ENCODE results near the gene FRS3.

The FRS3 gene

DNA sequence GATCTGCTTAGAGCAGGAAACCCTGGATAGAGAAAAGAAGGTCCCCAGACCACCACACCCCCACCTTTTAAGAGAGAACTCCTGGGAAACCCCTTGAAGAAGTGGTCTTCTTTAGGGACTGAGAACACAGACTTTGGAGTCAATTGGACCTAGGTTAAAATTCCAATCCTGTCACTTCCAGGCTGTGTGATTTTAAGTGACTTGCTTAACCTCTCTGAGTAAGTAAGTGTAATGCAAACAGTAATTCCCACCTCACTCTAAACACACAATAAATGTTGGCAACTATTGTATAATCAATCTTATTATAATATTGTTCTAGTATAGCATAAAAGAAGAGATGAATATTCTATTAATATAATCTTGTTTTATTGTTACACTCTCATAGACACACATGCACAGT lies 47.6 kb downstream of the FRS3 start:
- H2AK5ac ChIP-seq (ENCODE audit: low read length, severe bottlenecking): peak overlapping the region; percentile 33
- peaks cover 53% of the 10 kb centered on the region for H3K4me1 ChIP-seq (ENCODE audit: control insufficient read depth, insufficient read depth, low read depth, low read length)
- no peak overlapping the region for H3K14ac ChIP-seq (ENCODE audit: low read length in 2 of 2)
- peak overlapping the region; percentile 14 for H3K27ac ChIP-seq (ENCODE audit: low read length, poor library complexity, severe bottlenecking)
- H4K8ac ChIP-seq (ENCODE audit: low read length): no peak overlapping the region
- DNase-seq: no peak
- H2BK120ac ChIP-seq (ENCODE audit: low read depth, low read length): no peak overlapping the region
- peaks cover 0 to 15% of the 10 kb centered on the region in 2 experiments for H3K36me3 ChIP-seq (ENCODE audit: control insufficient read depth in 1 of 2, insufficient read depth in 2 of 2, low read depth in 1 of 2, low read length in 2 of 2)
- H3K23ac ChIP-seq (ENCODE audit: low read length in 2 of 2): no peak overlapping the region
- H3K4me3 ChIP-seq (ENCODE audit: insufficient read depth in 1 of 2, low read depth in 1 of 2, low read length in 2 of 2): no peak overlapping the region
- H2AFZ ChIP-seq (ENCODE audit: low read depth, low read length): no peak overlapping the region
- H3K79me1 ChIP-seq (replicated peaks; ENCODE audit: low read length, poor library complexity, severe bottlenecking): peaks cover 21% of the 10 kb centered on the region
- no peak overlapping the region for H2BK15ac ChIP-seq (ENCODE audit: low read depth, poor library complexity, severe bottlenecking)
- no peaks in the 10 kb centered on the region for H3K9me3 ChIP-seq (ENCODE audit: control insufficient read depth, low read length)
- peak overlapping the region; percentile 65 for H3K4me2 ChIP-seq (ENCODE audit: low read length, poor library complexity, severe bottlenecking)
- no peak overlapping the region for H3K9ac ChIP-seq (ENCODE audit: low read length)
- peaks cover 0 to 3% of the 10 kb centered on the region in 2 experiments for H3K27me3 ChIP-seq (ENCODE audit: control insufficient read depth in 1 of 2, insufficient read depth in 1 of 2, low read length in 2 of 2)
- no peak overlapping the region for H3K4ac ChIP-seq (ENCODE audit: low read depth in 1 of 2, low read length in 2 of 2)
- H3K18ac ChIP-seq (ENCODE audit: low read depth in 1 of 2, low read length in 2 of 2): no peak overlapping the region
- H4K91ac ChIP-seq (ENCODE audit: low read length): no peak overlapping the region
- H2BK5ac ChIP-seq (ENCODE audit: low read depth, low read length, poor library complexity, severe bottlenecking): no peak overlapping the region
- H2BK12ac ChIP-seq (ENCODE audit: low read length in 2 of 2): no peak overlapping the region

DNA sequence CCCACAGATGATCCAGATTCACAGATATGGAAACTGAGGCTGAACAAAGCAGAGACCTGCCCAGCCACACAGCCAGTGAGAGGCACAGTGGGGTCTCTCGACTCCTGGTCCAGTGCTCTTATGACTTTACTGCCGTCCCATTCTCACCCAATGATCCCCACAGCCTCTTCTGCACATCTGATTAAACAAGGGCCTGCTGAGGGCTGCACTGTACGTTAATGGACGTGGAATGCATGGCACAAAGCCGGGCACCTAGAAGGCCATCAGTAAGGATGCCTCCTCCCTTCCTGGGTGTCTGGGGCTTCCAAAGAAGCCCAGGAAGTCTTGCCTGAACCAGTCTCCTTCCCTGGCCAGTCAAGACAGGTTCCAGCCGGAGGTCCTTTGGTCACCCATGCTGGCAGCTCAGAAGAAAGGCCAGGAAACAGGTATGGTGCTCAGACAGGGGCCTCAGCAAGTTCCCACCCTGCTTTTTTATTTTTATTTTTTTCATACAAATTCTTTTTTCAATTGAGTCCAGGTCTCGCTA lies 48.1 kb downstream of the FRS3 start:
- H2BK15ac ChIP-seq (ENCODE audit: low read depth, poor library complexity, severe bottlenecking): no peak overlapping the region
- no peaks in the 10 kb centered on the region for H3K27me3 ChIP-seq (ENCODE audit: control insufficient read depth in 1 of 2, insufficient read depth in 1 of 2, low read length in 2 of 2)
- H3K27ac ChIP-seq (ENCODE audit: low read length, poor library complexity, severe bottlenecking): peak overlapping the region; percentile 14
- H2AK5ac ChIP-seq (ENCODE audit: low read length, severe bottlenecking): peak overlapping the region; percentile 80
- H3K9me3 ChIP-seq (ENCODE audit: control insufficient read depth, low read length): no peaks in the 10 kb centered on the region
- peak overlapping the region; percentile 32 for H3K4me2 ChIP-seq (ENCODE audit: low read length, poor library complexity, severe bottlenecking)
- peaks cover 0 to 19% of the 10 kb centered on the region in 2 experiments for H3K36me3 ChIP-seq (ENCODE audit: control insufficient read depth in 1 of 2, insufficient read depth in 2 of 2, low read depth in 1 of 2, low read length in 2 of 2)
- H3K14ac ChIP-seq (ENCODE audit: low read length in 2 of 2): no peak overlapping the region
- H2AFZ ChIP-seq (ENCODE audit: low read depth, low read length): no peak overlapping the region
- H3K4ac ChIP-seq (ENCODE audit: low read depth in 1 of 2, low read length in 2 of 2): no peak overlapping the region
- H3K18ac ChIP-seq (ENCODE audit: low read depth in 1 of 2, low read length in 2 of 2): no peak overlapping the region
- H3K9ac ChIP-seq (ENCODE audit: low read length): no peak overlapping the region
- peak overlapping the region in 1 of 2 experiments; percentile 53 for H3K23ac ChIP-seq (ENCODE audit: low read length in 2 of 2)
- H3K4me1 ChIP-seq (ENCODE audit: control insufficient read depth, insufficient read depth, low read depth, low read length): peaks cover 53% of the 10 kb centered on the region
- H2BK12ac ChIP-seq (ENCODE audit: low read length in 2 of 2): peak overlapping the region in 1 of 2 experiments; percentile 55
- H4K91ac ChIP-seq (ENCODE audit: low read length): no peak overlapping the region
- no peak for DNase-seq
- 92% methylated on average over 7 of the region's 7 CpGs for WGBS
- H3K4me3 ChIP-seq (ENCODE audit: insufficient read depth in 1 of 2, low read depth in 1 of 2, low read length in 2 of 2): no peak overlapping the region
- H4K8ac ChIP-seq (ENCODE audit: low read length): no peak overlapping the region
- H2BK120ac ChIP-seq (ENCODE audit: low read depth, low read length): no peak overlapping the region
- no peak overlapping the region for H2BK5ac ChIP-seq (ENCODE audit: low read depth, low read length, poor library complexity, severe bottlenecking)
- peaks cover 26% of the 10 kb centered on the region for H3K79me1 ChIP-seq (replicated peaks; ENCODE audit: low read length, poor library complexity, severe bottlenecking)

- H2BK15ac ChIP-seq (ENCODE audit: low read depth, poor library complexity, severe bottlenecking): no peak overlapping the region
- H2AFZ ChIP-seq (ENCODE audit: low read depth, low read length): no peak overlapping the region
- no peak overlapping the region for H3K4ac ChIP-seq (ENCODE audit: low read depth in 1 of 2, low read length in 2 of 2)
- no peak overlapping the region for H3K4me3 ChIP-seq (ENCODE audit: insufficient read depth in 1 of 2, low read depth in 1 of 2, low read length in 2 of 2)
- peaks cover 51% of the 10 kb centered on the region for H3K4me1 ChIP-seq (ENCODE audit: control insufficient read depth, insufficient read depth, low read depth, low read length)
- no peak overlapping the region for H3K4me2 ChIP-seq (ENCODE audit: low read length, poor library complexity, severe bottlenecking)
- H4K91ac ChIP-seq (ENCODE audit: low read length): no peak overlapping the region
- no peaks in the 10 kb centered on the region for H3K27me3 ChIP-seq (ENCODE audit: control insufficient read depth in 1 of 2, insufficient read depth in 1 of 2, low read length in 2 of 2)
- no peak overlapping the region for H2BK120ac ChIP-seq (ENCODE audit: low read depth, low read length)
- H3K27ac ChIP-seq (ENCODE audit: low read length, poor library complexity, severe bottlenecking): no peak overlapping the region
- no peak overlapping the region for H2BK5ac ChIP-seq (ENCODE audit: low read depth, low read length, poor library complexity, severe bottlenecking)
- H3K23ac ChIP-seq (ENCODE audit: low read length in 2 of 2): no peak overlapping the region
- DNase-seq: peak; percentile 47
- peaks cover 29% of the 10 kb centered on the region for H3K79me1 ChIP-seq (replicated peaks; ENCODE audit: low read length, poor library complexity, severe bottlenecking)
- H2AK5ac ChIP-seq (ENCODE audit: low read length, severe bottlenecking): no peak overlapping the region
- no peak overlapping the region for H3K9ac ChIP-seq (ENCODE audit: low read length)
- H3K14ac ChIP-seq (ENCODE audit: low read length in 2 of 2): no peak overlapping the region
- H3K9me3 ChIP-seq (ENCODE audit: control insufficient read depth, low read length): no peaks in the 10 kb centered on the region
- no peak overlapping the region for H2BK12ac ChIP-seq (ENCODE audit: low read length in 2 of 2)
- H3K18ac ChIP-seq (ENCODE audit: low read depth in 1 of 2, low read length in 2 of 2): peak overlapping the region in 1 of 2 experiments; percentile 1
- H3K36me3 ChIP-seq (ENCODE audit: control insufficient read depth in 1 of 2, insufficient read depth in 2 of 2, low read depth in 1 of 2, low read length in 2 of 2): peaks cover 0 to 19% of the 10 kb centered on the region in 2 experiments
- WGBS: 71% methylated on average over 8 of the region's 9 CpGs
- H4K8ac ChIP-seq (ENCODE audit: low read length): no peak overlapping the region
These were observed 48.9 kb downstream of the FRS3 start for GRCh38 chr6:41730531-41731436.

- Histone ChIP-seq H3K79me1 (replicated peaks; ENCODE audit: low read length, poor library complexity, severe bottlenecking) (peaks cover 36% of the 10 kb centered on the region), H3K14ac (ENCODE audit: low read length in 2 of 2) (no peak overlapping the region), H3K23ac (ENCODE audit: low read length in 2 of 2) (no peak overlapping the region), H3K4me1 (ENCODE audit: control insufficient read depth, insufficient read depth, low read depth, low read length) (peaks cover 56% of the 10 kb centered on the region), H2AK5ac (ENCODE audit: low read length, severe bottlenecking) (no peak overlapping the region), H3K27ac (ENCODE audit: low read length, poor library complexity, severe bottlenecking) (no peak overlapping the region), H2BK120ac (ENCODE audit: low read depth, low read length) (no peak overlapping the region), H4K91ac (ENCODE audit: low read length) (no peak overlapping the region), H2BK5ac (ENCODE audit: low read depth, low read length, poor library complexity, severe bottlenecking) (no peak overlapping the region), H3K4me3 (ENCODE audit: insufficient read depth in 1 of 2, low read depth in 1 of 2, low read length in 2 of 2) (peak overlapping the region in 1 of 2 experiments; percentile 14), H3K9ac (ENCODE audit: low read length) (no peak overlapping the region), H3K4ac (ENCODE audit: low read depth in 1 of 2, low read length in 2 of 2) (no peak overlapping the region), H3K27me3 (ENCODE audit: control insufficient read depth in 1 of 2, insufficient read depth in 1 of 2, low read length in 2 of 2) (no peaks in the 10 kb centered on the region), H3K4me2 (ENCODE audit: low read length, poor library complexity, severe bottlenecking) (no peak overlapping the region), H3K18ac (ENCODE audit: low read depth in 1 of 2, low read length in 2 of 2) (no peak overlapping the region), H2BK15ac (ENCODE audit: low read depth, poor library complexity, severe bottlenecking) (no peak overlapping the region), H3K9me3 (ENCODE audit: control insufficient read depth, low read length) (no peaks in the 10 kb centered on the region), H3K36me3 (ENCODE audit: control insufficient read depth in 1 of 2, insufficient read depth in 2 of 2, low read depth in 1 of 2, low read length in 2 of 2) (peaks cover 0 to 21% of the 10 kb centered on the region in 2 experiments), H4K8ac (ENCODE audit: low read length) (no peak overlapping the region), H2BK12ac (ENCODE audit: low read length in 2 of 2) (no peak overlapping the region), H2AFZ (ENCODE audit: low read depth, low read length) (no peak overlapping the region)
- WGBS: 91% methylated on average over 7 of the region's 7 CpGs
- DNase-seq: no peak
These were observed 50.1 kb downstream of the FRS3 start for GRCh38 chr6:41729624-41730023.
